ENCODE data around the gene TERB1. TPM values are rescaled to one million over a fixed set of nuclear protein-coding genes. Genes with fewer than 3 reads are reported as not detected.

Gene TERB1
- total and polyA plus RNA-seq, 2 donors (not counting 3 experiments of a cell fraction or from before 2014, with no cell fraction given): not detected

- DNase-seq (ENCODE audit: low read depth, low spot score): no peak
- no peak overlapping the region for H3K4me2 ChIP-seq (ENCODE audit: insufficient read depth, low read length)
- H3K36me3 ChIP-seq (ENCODE audit: control insufficient read depth in 2 of 2, extremely low read depth in 1 of 2, insufficient read depth in 2 of 2, low read length in 2 of 2): no peaks in the 10 kb centered on the region
- no peaks in the 10 kb centered on the region for H3K9me1 ChIP-seq (replicated peaks; ENCODE audit: control insufficient read depth, extremely low read depth, insufficient read depth, low read length)
- H4K20me1 ChIP-seq (replicated peaks; ENCODE audit: control insufficient read depth, extremely low read depth, insufficient read depth, low read length): no peaks in the 10 kb centered on the region
- H3K4me3 ChIP-seq (replicated peaks in 1 of 3; ENCODE audit: insufficient read depth in 1 of 3, low read depth in 1 of 3, low read length in 3 of 3): no peak overlapping the region
- no peak overlapping the region for H3K27ac ChIP-seq (ENCODE audit: insufficient read depth, low read depth, low read length)
- H3K79me2 ChIP-seq (ENCODE audit: control insufficient read depth, insufficient read depth, low read length): no peaks in the 10 kb centered on the region
- no TSS peak for BruUV-seq (replicated peaks)
- intact Hi-C loops (cut with micrococcal nuclease): no loop called here
- H3K27me3 ChIP-seq (ENCODE audit: control insufficient read depth in 2 of 2, insufficient read depth in 2 of 2, low read length in 2 of 2): peaks cover 0 to 2% of the 10 kb centered on the region in 2 experiments
- H3K9me3 ChIP-seq (replicated peaks; ENCODE audit: control insufficient read depth, insufficient read depth, low read length): no peaks in the 10 kb centered on the region
- no peak overlapping the region for H2AFZ ChIP-seq (ENCODE audit: low read depth, low read length)
- H3K9ac ChIP-seq (replicated peaks; ENCODE audit: extremely low read depth, insufficient read depth, low read length): no peak overlapping the region
- POLR2A ChIA-PET: no interaction called here
- CTCF ChIA-PET: interaction anchor here (1.0 to 1.4 kb wide), 5 partner anchors 51 to 155 kb away, joined by 3 to 7 read pairs (median 3); partner anchors contain the start of gene NAE1
- FAIRE-seq: no peak
- no peak for TF ChIP-seq POLR2AphosphoS5 (IDR thresholded peaks at IDR 0.05; ENCODE audit: insufficient read depth, low read depth, low read length)
- no peak for TF ChIP-seq FOS (IDR thresholded peaks at IDR 0.05; ENCODE audit: borderline replicate concordance, insufficient read depth, low read length)
- TF ChIP-seq EZH2 (IDR thresholded peaks at IDR 0.05; ENCODE audit: borderline replicate concordance, low read depth, low read length, severe bottlenecking): no peak
- no peaks in the 10 kb centered on the region for H3K4me1 ChIP-seq (ENCODE audit: control insufficient read depth, extremely low read depth, insufficient read depth, low read length)
- dilution Hi-C loops (cut with MboI; ENCODE audit: extremely low pct_ligation_motif_present, low sequenced_read_pairs): no loop called here
These were observed 88.9 kb downstream of the TERB1 start for GRCh38 chr16:66712512-66712911.

- no TSS peak for BruUV-seq (replicated peaks)
- Histone ChIP-seq H3K4me2 (ENCODE audit: insufficient read depth, low read length) (no peak overlapping the region), H3K79me2 (ENCODE audit: control insufficient read depth, insufficient read depth, low read length) (no peaks in the 10 kb centered on the region), H3K4me1 (ENCODE audit: control insufficient read depth, extremely low read depth, insufficient read depth, low read length) (no peaks in the 10 kb centered on the region), H3K9me1 (replicated peaks; ENCODE audit: control insufficient read depth, extremely low read depth, insufficient read depth, low read length) (no peaks in the 10 kb centered on the region), H3K27ac (ENCODE audit: insufficient read depth, low read depth, low read length) (no peak overlapping the region), H3K27me3 (ENCODE audit: control insufficient read depth in 2 of 2, insufficient read depth in 2 of 2, low read length in 2 of 2) (peaks cover 0 to 2% of the 10 kb centered on the region in 2 experiments), H3K4me3 (replicated peaks in 1 of 3; ENCODE audit: insufficient read depth in 1 of 3, low read depth in 1 of 3, low read length in 3 of 3) (no peak overlapping the region), H4K20me1 (replicated peaks; ENCODE audit: control insufficient read depth, extremely low read depth, insufficient read depth, low read length) (no peaks in the 10 kb centered on the region), H3K36me3 (ENCODE audit: control insufficient read depth in 2 of 2, extremely low read depth in 1 of 2, insufficient read depth in 2 of 2, low read length in 2 of 2) (no peaks in the 10 kb centered on the region), H3K9ac (replicated peaks; ENCODE audit: extremely low read depth, insufficient read depth, low read length) (no peak overlapping the region), H2AFZ (ENCODE audit: low read depth, low read length) (no peak overlapping the region), H3K9me3 (replicated peaks; ENCODE audit: control insufficient read depth, insufficient read depth, low read length) (no peaks in the 10 kb centered on the region)
- no peak for FAIRE-seq
- POLR2A ChIA-PET: no interaction called here
- dilution Hi-C loops (cut with MboI; ENCODE audit: extremely low pct_ligation_motif_present, low sequenced_read_pairs): no loop called here
- DNase-seq (ENCODE audit: low read depth, low spot score): no peak
- CTCF ChIA-PET: no interaction called here
- TF ChIP-seq CTCF (IDR thresholded peaks at IDR 0.05; ENCODE audit: extremely low read depth in 1 of 2, insufficient read depth in 1 of 2, low read depth in 1 of 2, low read length in 2 of 2) (no peak), POLR2A (IDR thresholded peaks at IDR 0.05; ENCODE audit: low read depth, low read length) (no peak), GATA2 (IDR thresholded peaks at IDR 0.05; ENCODE audit: insufficient read depth, insufficient read length, low read depth, low read length) (no peak), POLR2AphosphoS5 (IDR thresholded peaks at IDR 0.05; ENCODE audit: insufficient read depth, low read depth, low read length) (no peak), FOS (IDR thresholded peaks at IDR 0.05; ENCODE audit: borderline replicate concordance, insufficient read depth, low read length) (no peak), EZH2 (IDR thresholded peaks at IDR 0.05; ENCODE audit: borderline replicate concordance, low read depth, low read length, severe bottlenecking) (no peak), MAX (IDR thresholded peaks at IDR 0.05; ENCODE audit: insufficient read depth, insufficient read length) (no peak), JUN (IDR thresholded peaks at IDR 0.05; ENCODE audit: borderline replicate concordance, insufficient read depth, insufficient read length, low read depth) (no peak)
- intact Hi-C loops (cut with micrococcal nuclease): no loop called here
These were observed 89.8 kb downstream of the TERB1 start for GRCh38 chr16:66711581-66711980.

Measured in endothelial cell of umbilical vein (primary cell).